ENCODE data around the gene ZBTB43. TPM values are rescaled to one million over a fixed set of nuclear protein-coding genes. Genes with fewer than 3 reads are reported as not detected.

ZBTB43 gene
- total and polyA plus RNA-seq, 2 experiments from 2014 or later = 9.7 to 11.8 TPM

DNA sequence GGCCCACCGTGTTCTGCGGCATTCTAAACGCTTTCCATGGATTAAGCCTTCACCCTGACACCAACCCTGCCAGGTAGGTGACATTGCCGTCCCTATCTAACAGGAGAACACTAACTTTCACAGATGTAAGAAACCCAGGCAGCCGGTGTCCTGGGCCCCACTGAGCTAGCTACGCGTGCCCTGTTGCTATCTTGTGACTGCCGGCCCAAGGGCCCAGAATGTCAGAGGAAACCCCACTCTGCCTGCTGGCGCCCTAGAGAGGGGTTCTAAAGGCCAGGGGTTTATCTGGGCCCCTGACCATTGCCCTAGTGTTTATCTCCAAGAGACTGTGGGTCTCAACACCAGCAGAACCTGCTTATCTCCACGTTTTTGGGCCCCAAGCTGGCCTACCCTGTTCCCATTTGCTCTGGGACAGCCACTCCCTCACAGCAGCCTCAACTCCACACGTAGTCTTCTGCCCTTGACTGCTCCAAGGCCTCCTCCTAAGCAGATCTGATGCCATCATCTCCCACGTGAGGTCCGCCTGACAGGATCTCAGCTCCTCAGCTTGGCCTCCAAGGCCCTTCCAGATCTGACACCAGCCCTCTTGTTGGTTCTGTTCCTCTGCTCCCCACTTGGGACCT lies 37.5 kb downstream of the ZBTB43 start:
- no peak overlapping the region for H3K4me2 ChIP-seq
- H3K79me2 ChIP-seq (replicated peaks; ENCODE audit: insufficient read depth) = peaks cover 6% of the 10 kb centered on the region; the same call in 1 of the 2 replicates
- no peaks in the 10 kb centered on the region for H3K4me1 ChIP-seq (ENCODE audit: insufficient read depth)
- peaks cover 2% of the 10 kb centered on the region; the same call in 1 of the 2 replicates for H4K20me1 ChIP-seq (replicated peaks; ENCODE audit: insufficient read depth)
- H3K36me3 ChIP-seq (ENCODE audit: insufficient read depth) = no peaks in the 10 kb centered on the region; the same call in 1 of the 2 replicates
- Mint-ChIP-seq H3K27ac (no peak overlapping the region), H3K27me3 (ENCODE audit: insufficient read depth, low read depth, poor library complexity) (peaks cover 1% of the 10 kb centered on the region), H3K9me3 (no peaks in the 10 kb centered on the region), H3K36me3 (ENCODE audit: low read depth) (no peaks in the 10 kb centered on the region), H3K4me1 (peaks cover 4% of the 10 kb centered on the region), H3K4me3 (no peak overlapping the region)
- no peaks in the 10 kb centered on the region for H3F3A ChIP-seq (replicated peaks; ENCODE audit: low read depth)
- no peak overlapping the region for H3K4me3 ChIP-seq
- TF ChIP-seq ZNF114 (CRISPR knock-in tag; IDR thresholded peaks at IDR 0.05) = no peak
- TF ChIP-seq, protein P1, sequence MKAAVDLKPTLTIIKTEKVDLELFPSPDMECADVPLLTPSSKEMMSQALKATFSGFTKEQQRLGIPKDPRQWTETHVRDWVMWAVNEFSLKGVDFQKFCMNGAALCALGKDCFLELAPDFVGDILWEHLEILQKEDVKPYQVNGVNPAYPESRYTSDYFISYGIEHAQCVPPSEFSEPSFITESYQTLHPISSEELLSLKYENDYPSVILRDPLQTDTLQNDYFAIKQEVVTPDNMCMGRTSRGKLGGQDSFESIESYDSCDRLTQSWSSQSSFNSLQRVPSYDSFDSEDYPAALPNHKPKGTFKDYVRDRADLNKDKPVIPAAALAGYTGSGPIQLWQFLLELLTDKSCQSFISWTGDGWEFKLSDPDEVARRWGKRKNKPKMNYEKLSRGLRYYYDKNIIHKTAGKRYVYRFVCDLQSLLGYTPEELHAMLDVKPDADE (IDR thresholded peaks at IDR 0.05) = no peak
- TF ChIP-seq NANOG (IDR thresholded peaks at IDR 0.05; ENCODE audit: borderline replicate concordance) = no peak
- TF ChIP-seq POLR2AphosphoS5 (IDR thresholded peaks at IDR 0.05; ENCODE audit: low read depth) = no peak
- TF ChIP-seq EZH2phosphoT487 (IDR thresholded peaks at IDR 0.05; ENCODE audit: unreplicated experiment) = no peak
- no peak for TF ChIP-seq STAT1 (IDR thresholded peaks at IDR 0.05; ENCODE audit: unreplicated experiment)
- TF ChIP-seq, protein P2, sequence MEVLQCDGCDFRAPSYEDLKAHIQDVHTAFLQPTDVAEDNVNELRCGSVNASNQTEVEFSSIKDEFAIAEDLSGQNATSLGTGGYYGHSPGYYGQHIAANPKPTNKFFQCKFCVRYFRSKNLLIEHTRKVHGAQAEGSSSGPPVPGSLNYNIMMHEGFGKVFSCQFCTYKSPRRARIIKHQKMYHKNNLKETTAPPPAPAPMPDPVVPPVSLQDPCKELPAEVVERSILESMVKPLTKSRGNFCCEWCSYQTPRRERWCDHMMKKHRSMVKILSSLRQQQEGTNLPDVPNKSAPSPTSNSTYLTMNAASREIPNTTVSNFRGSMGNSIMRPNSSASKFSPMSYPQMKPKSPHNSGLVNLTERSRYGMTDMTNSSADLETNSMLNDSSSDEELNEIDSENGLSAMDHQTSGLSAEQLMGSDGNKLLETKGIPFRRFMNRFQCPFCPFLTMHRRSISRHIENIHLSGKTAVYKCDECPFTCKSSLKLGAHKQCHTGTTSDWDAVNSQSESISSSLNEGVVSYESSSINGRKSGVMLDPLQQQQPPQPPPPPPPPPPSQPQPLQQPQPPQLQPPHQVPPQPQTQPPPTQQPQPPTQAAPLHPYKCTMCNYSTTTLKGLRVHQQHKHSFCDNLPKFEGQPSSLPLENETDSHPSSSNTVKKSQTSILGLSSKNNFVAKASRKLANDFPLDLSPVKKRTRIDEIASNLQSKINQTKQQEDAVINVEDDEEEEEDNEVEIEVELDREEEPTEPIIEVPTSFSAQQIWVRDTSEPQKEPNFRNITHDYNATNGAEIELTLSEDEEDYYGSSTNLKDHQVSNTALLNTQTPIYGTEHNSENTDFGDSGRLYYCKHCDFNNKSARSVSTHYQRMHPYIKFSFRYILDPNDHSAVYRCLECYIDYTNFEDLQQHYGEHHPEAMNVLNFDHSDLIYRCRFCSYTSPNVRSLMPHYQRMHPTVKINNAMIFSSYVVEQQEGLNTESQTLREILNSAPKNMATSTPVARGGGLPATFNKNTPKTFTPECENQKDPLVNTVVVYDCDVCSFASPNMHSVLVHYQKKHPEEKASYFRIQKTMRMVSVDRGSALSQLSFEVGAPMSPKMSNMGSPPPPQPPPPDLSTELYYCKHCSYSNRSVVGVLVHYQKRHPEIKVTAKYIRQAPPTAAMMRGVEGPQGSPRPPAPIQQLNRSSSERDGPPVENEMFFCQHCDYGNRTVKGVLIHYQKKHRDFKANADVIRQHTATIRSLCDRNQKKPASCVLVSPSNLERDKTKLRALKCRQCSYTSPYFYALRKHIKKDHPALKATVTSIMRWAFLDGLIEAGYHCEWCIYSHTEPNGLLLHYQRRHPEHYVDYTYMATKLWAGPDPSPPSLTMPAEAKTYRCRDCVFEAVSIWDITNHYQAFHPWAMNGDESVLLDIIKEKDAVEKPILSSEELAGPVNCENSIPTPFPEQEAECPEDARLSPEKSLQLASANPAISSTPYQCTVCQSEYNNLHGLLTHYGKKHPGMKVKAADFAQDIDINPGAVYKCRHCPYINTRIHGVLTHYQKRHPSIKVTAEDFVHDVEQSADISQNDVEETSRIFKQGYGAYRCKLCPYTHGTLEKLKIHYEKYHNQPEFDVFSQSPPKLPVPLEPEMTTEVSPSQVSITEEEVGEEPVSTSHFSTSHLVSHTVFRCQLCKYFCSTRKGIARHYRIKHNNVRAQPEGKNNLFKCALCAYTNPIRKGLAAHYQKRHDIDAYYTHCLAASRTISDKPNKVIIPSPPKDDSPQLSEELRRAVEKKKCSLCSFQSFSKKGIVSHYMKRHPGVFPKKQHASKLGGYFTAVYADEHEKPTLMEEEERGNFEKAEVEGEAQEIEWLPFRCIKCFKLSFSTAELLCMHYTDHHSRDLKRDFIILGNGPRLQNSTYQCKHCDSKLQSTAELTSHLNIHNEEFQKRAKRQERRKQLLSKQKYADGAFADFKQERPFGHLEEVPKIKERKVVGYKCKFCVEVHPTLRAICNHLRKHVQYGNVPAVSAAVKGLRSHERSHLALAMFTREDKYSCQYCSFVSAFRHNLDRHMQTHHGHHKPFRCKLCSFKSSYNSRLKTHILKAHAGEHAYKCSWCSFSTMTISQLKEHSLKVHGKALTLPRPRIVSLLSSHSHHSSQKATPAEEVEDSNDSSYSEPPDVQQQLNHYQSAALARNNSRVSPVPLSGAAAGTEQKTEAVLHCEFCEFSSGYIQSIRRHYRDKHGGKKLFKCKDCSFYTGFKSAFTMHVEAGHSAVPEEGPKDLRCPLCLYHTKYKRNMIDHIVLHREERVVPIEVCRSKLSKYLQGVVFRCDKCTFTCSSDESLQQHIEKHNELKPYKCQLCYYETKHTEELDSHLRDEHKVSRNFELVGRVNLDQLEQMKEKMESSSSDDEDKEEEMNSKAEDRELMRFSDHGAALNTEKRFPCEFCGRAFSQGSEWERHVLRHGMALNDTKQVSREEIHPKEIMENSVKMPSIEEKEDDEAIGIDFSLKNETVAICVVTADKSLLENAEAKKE (CRISPR knock-in tag; IDR thresholded peaks at IDR 0.05) = no peak
- TF ChIP-seq REST (IDR thresholded peaks at IDR 0.05; ENCODE audit: unreplicated experiment) = no peak
- no peak for TF ChIP-seq ZNF331 (CRISPR knock-in tag; IDR thresholded peaks at IDR 0.05; ENCODE audit: low read depth)
- TF ChIP-seq JUNB (IDR thresholded peaks at IDR 0.05; ENCODE audit: unreplicated experiment) = no peak
- DNase-seq (ENCODE audit: low spot score) (no peak), ATAC-seq (no peak)
- no peak overlapping the region for H2AFZ ChIP-seq
- H3K27me3 ChIP-seq (ENCODE audit: insufficient read depth) = no peaks in the 10 kb centered on the region
- no peak overlapping the region for H3K27ac ChIP-seq (ENCODE audit: low read depth)
- no peaks in the 10 kb centered on the region for H3K9me2 ChIP-seq (ENCODE audit: insufficient read depth)

Measured in GM23338 (cell line).